ENCODE measurements around the gene SYTL4. TPM values are rescaled to one million over a fixed set of nuclear protein-coding genes. Genes with fewer than 3 reads are reported as not detected.
"Not testable (repeated sequence)": the region's sequence is repeated elsewhere in the genome, so short reads cannot be mapped to it uniquely, and the experiment has no call there.

Gene SYTL4
- not detected for total RNA-seq

- intact Hi-C loops (cut with micrococcal nuclease): no loop called here
- H3K4me3 Mint-ChIP-seq: peak within 1 kb of the TSS; percentile 12
These were observed at the start of gene SYTL4 for GRCh38 chrX:100731441-100732281. TSS of gene SYTL4 (minus strand) at chrX:100732121. CDS start at chrX:100702037, 30,084 bp downstream.

GRCh38 chrX:100769439-100769838 is 37.5 kb upstream of the SYTL4 start:
- not testable (repeated sequence) for H3K4me3 Mint-ChIP-seq
- intact Hi-C loops (cut with micrococcal nuclease): loop anchor here (2.0 kb wide), 1 partner anchor 251 kb away; no protein-coding TSS in a partner anchor

More at GRCh38 chrX:100731441-100732281, at the start of gene SYTL4:
- CTCF ChIA-PET: interaction anchor here (2.4 kb wide), 1 partner anchor 37 kb away, joined by 8 read pairs; no protein-coding TSS in a partner anchor
- Mint-ChIP-seq H3K27ac (no peak within 1 kb of the TSS), H3K27me3 (peaks cover 29% of the 10 kb centered on the region), H3K4me1 (ENCODE audit: low read depth) (no peaks in the 10 kb centered on the region), H3K9me3 (no peaks in the 10 kb centered on the region), H3K36me3 (no peaks in the 10 kb centered on the region)
- POLR2A ChIA-PET: no interaction called here
- no peak for DNase-seq

GRCh38 chrX:100768679-100769338 is 36.9 kb upstream of the SYTL4 start:
- no peaks in the 10 kb centered on the region for H3K4me1 Mint-ChIP-seq (ENCODE audit: low read depth)
- no peaks in the 10 kb centered on the region for H3K36me3 Mint-ChIP-seq
- H3K4me3 Mint-ChIP-seq: no peak overlapping the region
- POLR2A ChIA-PET: no interaction called here
- intact Hi-C loops (cut with micrococcal nuclease): loop anchor here (1.0 to 2.0 kb wide), 3 partner anchors 84 to 250 kb away; no protein-coding TSS in a partner anchor
- no peak overlapping the region for H3K27ac Mint-ChIP-seq
- peak; percentile 86 for DNase-seq
- no peaks in the 10 kb centered on the region for H3K9me3 Mint-ChIP-seq
- CTCF ChIA-PET: interaction anchor here (0.5 to 4.1 kb wide), 33 partner anchors 9 to 257 kb away, joined by 3 to 91 read pairs (median 5); partner anchors contain the start of gene SYTL4
- no peaks in the 10 kb centered on the region for H3K27me3 Mint-ChIP-seq

More at GRCh38 chrX:100769439-100769838, 37.5 kb upstream of the SYTL4 start:
- DNase-seq; H3K27ac Mint-ChIP-seq; POLR2A ChIA-PET; H3K27me3 Mint-ChIP-seq; H3K4me1 Mint-ChIP-seq (ENCODE audit: low read depth); H3K9me3 Mint-ChIP-seq; H3K36me3 Mint-ChIP-seq: not testable (repeated sequence)
- CTCF ChIA-PET: interaction anchor here (0.7 to 4.1 kb wide), 14 partner anchors 8 to 253 kb away, joined by 4 to 91 read pairs (median 7); no protein-coding TSS in a partner anchor

GRCh38 chrX:100750883-100751282 is 19.0 kb upstream of the SYTL4 start:
- POLR2A ChIA-PET: no interaction called here
- Mint-ChIP-seq H3K27ac (no peak overlapping the region), H3K9me3 (no peaks in the 10 kb centered on the region), H3K4me1 (ENCODE audit: low read depth) (no peaks in the 10 kb centered on the region), H3K27me3 (no peaks in the 10 kb centered on the region), H3K4me3 (no peak overlapping the region), H3K36me3 (no peaks in the 10 kb centered on the region)
- CTCF ChIA-PET: interaction anchor here (0.9 kb wide), 1 partner anchor 18 kb away, joined by 5 read pairs; no protein-coding TSS in a partner anchor
- intact Hi-C loops (cut with micrococcal nuclease): no loop called here
- no peak for DNase-seq

GRCh38 chrX:100748108-100748507 is 16.2 kb upstream of the SYTL4 start:
- CTCF ChIA-PET: no interaction called here
- H3K9me3 Mint-ChIP-seq: no peaks in the 10 kb centered on the region
- intact Hi-C loops (cut with micrococcal nuclease): no loop called here
- POLR2A ChIA-PET: no interaction called here
- no peak for DNase-seq
- no peaks in the 10 kb centered on the region for H3K27me3 Mint-ChIP-seq
- H3K4me1 Mint-ChIP-seq (ENCODE audit: low read depth): no peaks in the 10 kb centered on the region
- H3K36me3 Mint-ChIP-seq: no peaks in the 10 kb centered on the region
- no peak overlapping the region for H3K4me3 Mint-ChIP-seq
- no peak overlapping the region for H3K27ac Mint-ChIP-seq

- no peaks in the 10 kb centered on the region for H3K9me3 Mint-ChIP-seq
- intact Hi-C loops (cut with micrococcal nuclease): no loop called here
- H3K4me1 Mint-ChIP-seq (ENCODE audit: low read depth): no peaks in the 10 kb centered on the region
- H3K27ac Mint-ChIP-seq: no peak overlapping the region
- no peak for DNase-seq
- no peak overlapping the region for H3K4me3 Mint-ChIP-seq
- no peaks in the 10 kb centered on the region for H3K36me3 Mint-ChIP-seq
- CTCF ChIA-PET: no interaction called here
- no peaks in the 10 kb centered on the region for H3K27me3 Mint-ChIP-seq
- POLR2A ChIA-PET: no interaction called here
These were observed 15.8 kb upstream of the SYTL4 start for GRCh38 chrX:100747703-100748102.

- intact Hi-C loops (cut with micrococcal nuclease): no loop called here
- Mint-ChIP-seq H3K36me3 (no peaks in the 10 kb centered on the region), H3K4me3 (no peak overlapping the region), H3K27me3 (no peaks in the 10 kb centered on the region), H3K27ac (no peak overlapping the region), H3K4me1 (ENCODE audit: low read depth) (no peaks in the 10 kb centered on the region), H3K9me3 (no peaks in the 10 kb centered on the region)
- POLR2A ChIA-PET: no interaction called here
- DNase-seq: no peak
- CTCF ChIA-PET: no interaction called here
These were observed 15.2 kb upstream of the SYTL4 start for GRCh38 chrX:100747090-100747489.

GRCh38 chrX:100745806-100746537 is 14.1 kb upstream of the SYTL4 start:
- CTCF ChIA-PET: interaction anchor here (1.0 kb wide), 1 partner anchor 22 kb away, joined by 3 read pairs; no protein-coding TSS in a partner anchor
- no peak overlapping the region for H3K27ac Mint-ChIP-seq
- H3K36me3 Mint-ChIP-seq: no peaks in the 10 kb centered on the region
- H3K27me3 Mint-ChIP-seq: no peaks in the 10 kb centered on the region
- H3K4me3 Mint-ChIP-seq: no peak overlapping the region
- H3K4me1 Mint-ChIP-seq (ENCODE audit: low read depth): no peaks in the 10 kb centered on the region
- DNase-seq: no peak
- intact Hi-C loops (cut with micrococcal nuclease): no loop called here
- POLR2A ChIA-PET: no interaction called here
- H3K9me3 Mint-ChIP-seq: no peaks in the 10 kb centered on the region

GRCh38 chrX:100745205-100745604 is 13.3 kb upstream of the SYTL4 start:
- CTCF ChIA-PET: interaction anchor here (1.0 kb wide), 1 partner anchor 23 kb away, joined by 3 read pairs; no protein-coding TSS in a partner anchor
- intact Hi-C loops (cut with micrococcal nuclease): no loop called here
- no peak overlapping the region for H3K27ac Mint-ChIP-seq
- no peaks in the 10 kb centered on the region for H3K27me3 Mint-ChIP-seq
- DNase-seq: no peak
- H3K4me3 Mint-ChIP-seq: no peak overlapping the region
- no peaks in the 10 kb centered on the region for H3K4me1 Mint-ChIP-seq (ENCODE audit: low read depth)
- no peaks in the 10 kb centered on the region for H3K9me3 Mint-ChIP-seq
- POLR2A ChIA-PET: no interaction called here
- H3K36me3 Mint-ChIP-seq: no peaks in the 10 kb centered on the region

- no peak for DNase-seq
- H3K4me3 Mint-ChIP-seq: no peak overlapping the region
- no peaks in the 10 kb centered on the region for H3K36me3 Mint-ChIP-seq
- POLR2A ChIA-PET: no interaction called here
- CTCF ChIA-PET: no interaction called here
- no peak overlapping the region for H3K27ac Mint-ChIP-seq
- no peaks in the 10 kb centered on the region for H3K4me1 Mint-ChIP-seq (ENCODE audit: low read depth)
- H3K9me3 Mint-ChIP-seq: no peaks in the 10 kb centered on the region
- H3K27me3 Mint-ChIP-seq: no peaks in the 10 kb centered on the region
- intact Hi-C loops (cut with micrococcal nuclease): no loop called here
These were observed 11.2 kb upstream of the SYTL4 start for GRCh38 chrX:100743009-100743607.

GRCh38 chrX:100724006-100724405 is 7.9 kb downstream of the SYTL4 start:
- intact Hi-C loops (cut with micrococcal nuclease); H3K36me3 Mint-ChIP-seq; CTCF ChIA-PET; H3K9me3 Mint-ChIP-seq; DNase-seq; H3K27me3 Mint-ChIP-seq; POLR2A ChIA-PET; H3K27ac Mint-ChIP-seq; H3K4me3 Mint-ChIP-seq; H3K4me1 Mint-ChIP-seq (ENCODE audit: low read depth): not testable (repeated sequence)

GRCh38 chrX:100721328-100721727 is 10.6 kb downstream of the SYTL4 start:
- H3K27ac Mint-ChIP-seq: no peak overlapping the region
- DNase-seq: no peak
- intact Hi-C loops (cut with micrococcal nuclease): no loop called here
- no peaks in the 10 kb centered on the region for H3K4me1 Mint-ChIP-seq (ENCODE audit: low read depth)
- POLR2A ChIA-PET: no interaction called here
- no peaks in the 10 kb centered on the region for H3K36me3 Mint-ChIP-seq
- no peaks in the 10 kb centered on the region for H3K9me3 Mint-ChIP-seq
- CTCF ChIA-PET: interaction anchor here (0.6 to 1.4 kb wide), 2 partner anchors 34 to 48 kb away, joined by 3 to 5 read pairs; no protein-coding TSS in a partner anchor
- peaks cover 3% of the 10 kb centered on the region for H3K27me3 Mint-ChIP-seq
- H3K4me3 Mint-ChIP-seq: no peak overlapping the region

Measured in activated CD4-positive, alpha-beta memory T cell treated with anti-CD3 and anti-CD28 coated beads for 36 hours (primary cell).